DMS 273 (cell line): ENCODE results near the gene NIPSNAP2.
"Not testable (repeated sequence)": the region's sequence is repeated elsewhere in the genome, so short reads cannot be mapped to it uniquely, and the experiment has no call there.

Experiments
- DNase-seq: peaks from one replicate; lab custom pipeline; 2025; ENCODE audit not compliant: unreplicated experiment; lab: John Stamatoyannopoulos, UW

NIPSNAP2 gene

DNA sequence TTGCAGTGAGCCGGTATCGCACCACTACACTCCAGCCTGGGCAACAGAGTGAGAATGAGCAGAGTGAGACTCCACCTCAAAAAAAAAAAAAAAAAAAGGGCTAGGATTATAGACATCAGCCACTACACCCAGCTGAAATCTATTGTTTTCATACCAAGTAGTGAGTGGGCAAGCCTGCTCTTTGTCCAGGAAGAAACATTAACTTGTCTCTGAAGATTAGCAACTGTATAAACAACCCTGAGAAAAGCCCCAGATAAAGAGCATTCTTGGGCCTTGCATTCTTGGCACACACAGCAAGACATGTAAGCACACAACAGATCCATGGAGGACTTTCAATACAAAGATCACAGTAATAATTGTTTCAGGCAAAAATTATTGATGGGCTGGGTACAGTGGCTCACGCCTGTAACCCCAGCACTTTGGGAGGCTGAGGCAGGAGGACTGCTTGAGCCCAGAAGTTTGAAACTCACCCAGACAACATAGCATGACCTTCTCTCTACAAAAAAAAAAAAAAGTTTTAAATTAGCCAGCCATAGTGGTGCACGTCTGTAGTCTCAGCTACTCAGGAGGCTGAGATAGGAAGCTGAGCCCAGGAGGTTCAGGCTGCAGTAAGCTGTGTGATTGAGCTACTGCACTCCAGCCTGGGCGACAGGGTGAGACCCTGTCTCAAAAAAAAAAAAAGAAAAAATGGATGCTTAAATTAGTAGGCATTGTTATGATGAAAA, 82.5 kb downstream of the NIPSNAP2 start:
- DNase-seq: no peak

DNA sequence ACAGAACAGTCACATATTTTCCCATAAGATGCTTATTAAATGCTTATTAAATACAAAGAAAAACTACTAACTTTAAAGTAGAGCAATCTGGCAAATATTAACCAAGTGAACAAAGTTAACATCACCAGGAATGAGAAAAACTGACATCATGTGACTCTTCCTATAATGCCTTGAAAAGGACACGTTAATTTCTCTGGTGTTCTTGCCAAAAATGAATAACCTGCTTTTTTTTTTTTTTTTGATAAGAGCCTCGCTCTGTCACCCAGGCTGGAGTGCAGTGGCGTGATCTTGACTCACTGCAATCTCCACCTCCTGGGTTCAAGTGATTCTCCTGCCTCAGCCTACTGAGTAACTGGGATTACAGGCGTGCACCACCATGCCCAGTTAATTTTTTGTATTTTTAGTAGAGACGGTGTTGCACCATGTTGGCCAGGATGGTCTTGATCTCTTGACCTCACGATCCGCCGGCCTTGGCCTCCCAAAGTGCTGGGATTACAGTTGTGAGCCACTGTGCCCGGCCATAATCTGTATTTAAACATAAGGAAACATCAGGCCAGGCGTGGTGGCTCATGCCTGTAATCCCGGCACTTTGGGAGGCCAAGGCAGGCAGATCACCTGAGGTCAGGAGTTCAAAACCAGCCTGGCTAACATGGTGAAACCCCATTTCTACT, 83.2 kb downstream of the NIPSNAP2 start:
- DNase-seq: not testable (repeated sequence)

DNA sequence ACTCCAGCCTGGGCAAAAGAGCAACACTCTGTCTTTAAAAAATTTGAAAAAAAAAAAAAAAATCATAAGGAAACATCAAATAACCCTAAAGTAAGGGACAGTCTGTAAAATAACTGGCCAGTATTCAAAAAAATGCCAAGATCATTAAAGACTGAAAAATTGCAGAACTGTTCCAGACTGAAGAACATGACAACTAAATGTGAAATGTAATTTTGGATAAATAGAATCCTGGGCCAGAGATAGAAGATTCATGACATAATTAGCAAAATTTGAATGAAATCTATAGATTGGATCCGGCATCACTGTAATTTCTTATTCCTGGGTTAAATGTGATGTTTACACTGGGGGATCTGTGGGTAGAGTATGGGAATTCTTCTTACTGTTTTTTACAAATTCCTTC, 83.9 kb downstream of the NIPSNAP2 start:
- no peak for DNase-seq

DNA sequence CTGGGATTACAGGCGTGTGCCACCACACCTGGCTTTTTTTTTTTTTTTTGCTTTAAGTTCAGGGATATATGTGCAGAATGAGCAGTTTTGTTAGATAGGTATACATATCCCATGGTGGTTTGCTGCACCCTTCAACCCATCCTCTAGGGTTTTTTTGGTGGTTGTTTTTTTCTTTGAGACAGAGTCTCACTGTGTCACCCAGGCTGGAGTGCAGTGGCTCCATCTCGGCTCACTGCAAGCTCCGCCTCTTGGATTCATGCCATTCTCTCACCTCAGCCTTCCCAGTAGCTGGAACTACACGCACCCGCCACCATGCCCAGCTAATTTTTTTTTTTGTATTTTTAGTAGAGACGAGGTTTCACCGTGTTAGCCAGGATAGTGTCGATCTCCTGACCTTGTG, 84.4 kb downstream of the NIPSNAP2 start:
- peak; percentile 82 for DNase-seq
